K562 (cell line): Measurements from ENCODE around the gene MUC5B. TPM values are rescaled to one million over a fixed set of nuclear protein-coding genes. Genes with fewer than 3 reads are reported as not detected.
A peak's percentile ranks its signal among the peaks of the same experiment; 100 is the strongest.

Source experiments
- ATAC-seq: fragments of 200-7000 bp; cut with Tn5 transposase; 3 replicates; pipeline ENCODE4 v1.9.1; 2020; ENCODE audit warnings: moderate library complexity
- BruUV-seq: library from RNA; stranded (reverse); fragments of 400-500 nt; replicated peaks from 2 replicates; lab custom pipeline; 2021; lab: Mats Ljungman, UMichigan
- CTCF ChIA-PET: fragments of 300-600 bp; formaldehyde crosslinking; extraction: SDS; loops from one replicate; lab custom pipeline; 2021; ENCODE audit warnings: low intra/inter-chr PET ratio; lab: Yijun Ruan, JAX
- POLR2A ChIA-PET: fragments of 300-600, 350-650 bp; sonication (Branson Sonifier 250); formaldehyde crosslinking; extraction: SDS; loops from one replicate; lab custom pipeline; 2021; ENCODE audit warnings: antibody characterized with exemption, inconsistent platforms; lab: Yijun Ruan, JAX
- DNase-seq, 4 experiments: peaks; one replicate each; pipeline versions ENCODE4 v3.0.0 to v3.0.0-alpha.2; 2011 to 2018; ENCODE audit warnings: low spot score in 3 of 4, mixed read lengths in 3 of 4; ENCODE audit errors: extremely low read depth in 1 of 4
- FAIRE-seq: peaks from 2 replicates; lab custom pipeline; 2011; peaks lifted over from hg19 to GRCh38; lab: Jason Lieb, UNC
- H2AFZ ChIP-seq: 2 replicates; pipeline ENCODE4 v1.6.0; 2011; ENCODE audit warnings: low read depth, low read length, control low read depth, inconsistent platforms
- H3K27ac ChIP-seq: fragments of 200-600 bp; 3 replicates; pipeline ENCODE4 v1.8.0; 2011; ENCODE audit warnings: low read depth, mild to moderate bottlenecking, control low read depth, inconsistent platforms, low read length, moderate library complexity, mixed read lengths; ENCODE audit errors: extremely low read depth
- H3K27me3 ChIP-seq, 2 experiments: fragments of 300-600 bp in 1 of 2; 2 replicates in 1 of 2; 3 replicates in 1 of 2; pipeline versions ENCODE4 v1.6.0 to v1.8.0; 2011; ENCODE audit warnings: inconsistent platforms in 2 of 2, low read length in 2 of 2, mild to moderate bottlenecking in 1 of 2, mixed read lengths in 1 of 2, moderate library complexity in 1 of 2; ENCODE audit not compliant: control insufficient read depth in 2 of 2, insufficient read depth in 2 of 2
- H3K36me3 ChIP-seq: fragments of 300-600 bp; 3 replicates; pipeline ENCODE4 v1.8.0; 2011; ENCODE audit warnings: mild to moderate bottlenecking, low read length, inconsistent platforms; ENCODE audit not compliant: control insufficient read depth, insufficient read depth
- H3K4me1 ChIP-seq, 2 experiments: fragments of 200-600 bp in 1 of 2; replicated peaks in 1 of 2; 2 replicates in 1 of 2; 3 replicates in 1 of 2; pipeline versions ENCODE4 v1.5.1 to v1.8.0; 2011; ENCODE audit warnings: inconsistent platforms in 2 of 2, low read length in 2 of 2, mild to moderate bottlenecking in 1 of 2, mixed read lengths in 1 of 2, moderate library complexity in 1 of 2; ENCODE audit not compliant: control insufficient read depth in 2 of 2, insufficient read depth in 2 of 2
- H3K4me2 ChIP-seq: 2 replicates; pipeline ENCODE4 v1.6.1; 2011; ENCODE audit warnings: low read length, control low read depth, inconsistent platforms, mixed read lengths; ENCODE audit not compliant: insufficient read depth
- H3K4me3 ChIP-seq: fragments of 200-600 bp; sonication (generic), shearing (Covaris generic); 2 replicates; pipeline ENCODE4 v1.5.1; 2016; ENCODE audit warnings: control low read depth, inconsistent platforms
- H3K79me2 ChIP-seq: fragments of 200-600 bp; 3 replicates; pipeline ENCODE4 v1.8.0; 2011; ENCODE audit warnings: low read length, inconsistent platforms; ENCODE audit not compliant: control insufficient read depth, insufficient read depth
- H3K9ac ChIP-seq, 2 experiments: 2 replicates each; pipeline versions ENCODE4 v1.6.0 to v1.6.1; 2011; ENCODE audit warnings: low read depth in 2 of 2, low read length in 2 of 2, control low read depth in 1 of 2, inconsistent platforms in 1 of 2, mild to moderate bottlenecking in 1 of 2, mixed read lengths in 1 of 2; ENCODE audit not compliant: insufficient read depth in 1 of 2
- H3K9me1 ChIP-seq: one replicate; pipeline ENCODE4 v1.6.0; 2011; ENCODE audit warnings: inconsistent platforms, mild to moderate bottlenecking, low read length, moderate library complexity; ENCODE audit not compliant: control insufficient read depth, insufficient read depth
- H3K9me3 ChIP-seq: replicated peaks from 2 replicates; pipeline ENCODE4 v1.5.1; 2011; ENCODE audit warnings: low read depth, low read length, inconsistent platforms; ENCODE audit not compliant: control insufficient read depth, insufficient read depth
- H4K20me1 ChIP-seq: replicated peaks from 2 replicates; pipeline ENCODE4 v1.6.1; 2011; ENCODE audit warnings: low read length, inconsistent platforms, mixed read lengths; ENCODE audit not compliant: control insufficient read depth, insufficient read depth
- ETV5 ChIP-seq: sonication (generic); formaldehyde crosslinking; IDR thresholded peaks from 2 replicates; pipeline ENCODE4 v1.4.0; 2020; ENCODE audit warnings: low read depth, mild to moderate bottlenecking, missing genetic modification reagents
- ETV6 ChIP-seq, 3 experiments: fragments of 150-350 bp in 1 of 3; sonication (generic) in 1 of 3; formaldehyde crosslinking in 1 of 3; IDR thresholded peaks; 2 replicates each; pipeline versions ENCODE4 v1.6.1 to v1.8.0; 2014 to 2022; ENCODE audit warnings: borderline replicate concordance in 2 of 3, low read depth in 2 of 3, antibody characterized with exemption in 1 of 3, low read length in 1 of 3, mild to moderate bottlenecking in 1 of 3, missing genetic modification reagents in 1 of 3
- RBM25 ChIP-seq: fragments of 200-400 bp; formaldehyde crosslinking; IDR thresholded peaks from 2 replicates; pipeline ENCODE4 v1.6.1; 2018; ENCODE audit warnings: low read length, low read depth, moderate library complexity; ENCODE audit not compliant: severe bottlenecking
- SMARCC2 ChIP-seq: fragments of 450-650 bp; IDR thresholded peaks from 2 replicates; pipeline ENCODE4 v1.6.1; 2017; ENCODE audit warnings: antibody characterized with exemption, moderate library complexity, mild to moderate bottlenecking, low read depth
- ZNF174 ChIP-seq: fragments of 250-450 bp; sonication (Bioruptor Pico); IDR thresholded peaks from 2 replicates; pipeline ENCODE4 v1.4.0; 2020; ENCODE audit warnings: mild to moderate bottlenecking
- WGBS: fragments of 100-300 bp; shearing (Covaris generic); methylation state at CpG from one replicate; pipeline ENCODE4 v1.1.6; 2016; ENCODE audit warnings: low coverage, mixed read lengths; ENCODE audit not compliant: insufficient coverage; ENCODE audit errors: missing lambda C conversion rate; 5-methylcytosine and 5-hydroxymethylcytosine counted together
- in situ Hi-C: fragments of 300-500 bp; cut with MboI; formaldehyde crosslinking; loops from 4 replicates; pipeline ENCODE4 v1.15.0; 2018; ENCODE audit warnings: inconsistent platforms, mixed read lengths
- intact Hi-C: fragments of 100-400 bp; cut with micrococcal nuclease; formaldehyde crosslinking; loops from 2 replicates; pipeline ENCODE4 v1.14.2; 2022
- polyA plus RNA-seq, 8 experiments: library from polyadenylated mRNA; depleted of rRNA in 4 of 8; stranded (reverse) in 5 of 8; unstranded in 3 of 8; fragments of >200 nt; fragmentation: Nextera tagmentation in 2 of 8; fragmentation: Illumina TruSeq in 1 of 8; extraction: Ambion mirVana in 2 of 8; extraction: Trizol in 1 of 8; gene quantifications; 2 replicates each; pipeline versions ENCODE4 v1.2.1 to v1.2.3, GENCODE V29; 2011 to 2014; ENCODE audit warnings: inconsistent platforms in 1 of 8, missing spikeins in 1 of 8
- total RNA-seq, 7 experiments: library from RNA; depleted of rRNA in 6 of 7; stranded (reverse); fragments of >200 nt in 6 of 7; fragmentation: Illumina TruSeq in 2 of 7; extraction: Trizol in 2 of 7; gene quantifications; 2 replicates each; pipeline versions ENCODE4 v1.2.1 to v1.2.3, GENCODE V29; 2011 to 2021; ENCODE audit warnings: low replicate concordance in 1 of 7
- TF ChIP-seq, protein P1 (sequence below): fragments of 450-650 bp; IDR thresholded peaks from one replicate; pipeline ENCODE4 v1.6.1; 2018; ENCODE audit warnings: mild to moderate bottlenecking, moderate library complexity; ENCODE audit not compliant: partially characterized antibody
- TF ChIP-seq, protein P2 (sequence below): sonication (generic); formaldehyde crosslinking; IDR thresholded peaks from 2 replicates; pipeline ENCODE4 v1.8.0; 2023; ENCODE audit warnings: missing genetic modification reagents, mild to moderate bottlenecking, borderline replicate concordance
- TF ChIP-seq, protein P3 (sequence below): sonication (generic); formaldehyde crosslinking; IDR thresholded peaks from 2 replicates; pipeline ENCODE4 v1.5.0; 2020; ENCODE audit warnings: missing genetic modification reagents
- TF ChIP-seq, protein P4 (sequence below): fragments of 250-450 bp; sonication (Bioruptor Pico); IDR thresholded peaks from 2 replicates; pipeline ENCODE4 v1.4.0; 2020; ENCODE audit warnings: mild to moderate bottlenecking, moderate library complexity

The MUC5B gene
- total and polyA plus RNA-seq, 9 of the 15 experiments (the other 6 are each of a cell fraction or from before 2014, with no cell fraction given): 0.04 to 0.95 TPM; not detected in 7

DNA sequence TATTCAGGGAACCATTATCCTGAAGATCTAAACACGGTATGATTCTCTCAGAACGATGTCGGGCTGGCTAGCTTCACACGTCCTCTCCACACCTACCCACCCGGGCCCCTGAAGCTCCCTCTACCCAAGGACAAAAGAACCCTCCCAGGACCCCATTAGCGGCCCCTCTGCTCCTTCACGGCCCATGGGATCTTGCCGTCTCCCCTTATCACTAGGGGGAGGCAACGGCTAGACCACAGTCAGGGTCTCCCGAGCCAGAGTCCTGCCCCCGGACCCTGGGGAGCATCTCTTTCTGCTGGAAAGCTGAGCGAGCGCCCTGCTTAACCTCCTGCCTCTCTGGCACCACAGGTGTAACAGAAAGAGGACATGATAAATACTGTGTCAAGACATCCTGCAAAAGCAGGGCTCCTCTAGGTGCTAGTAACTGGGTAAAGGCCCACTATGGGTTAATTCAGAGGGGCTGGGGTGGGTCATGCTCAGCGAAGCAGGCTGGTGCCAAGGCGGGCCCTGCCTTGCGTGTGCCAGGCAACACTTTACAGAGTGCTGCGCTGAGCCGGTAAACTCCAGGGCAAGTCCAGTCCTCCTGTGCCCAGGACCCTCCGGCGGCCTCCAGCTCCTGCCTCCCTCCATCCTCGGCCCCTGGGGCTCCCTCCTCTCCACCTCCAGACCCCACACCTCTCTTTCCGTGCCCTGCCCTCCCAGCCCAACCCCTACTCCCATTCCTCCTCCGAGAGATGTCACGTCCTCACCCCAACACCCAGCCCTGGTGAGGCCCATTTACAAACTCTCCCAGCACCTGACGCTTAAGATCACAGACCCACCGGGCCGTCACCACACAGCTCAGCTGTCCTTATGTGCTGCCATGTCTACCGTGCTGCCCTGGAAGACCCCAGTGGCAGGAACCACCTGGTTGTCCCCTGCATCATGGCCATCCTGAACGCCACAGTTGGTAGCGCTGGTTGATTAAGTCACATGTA is 83.6 kb downstream of the MUC5B start:
- no TSS peak for BruUV-seq
- DNase-seq (no peak), ATAC-seq (no peak), FAIRE-seq (no peak)
- WGBS: 91% methylated on average over 28 of the region's 30 CpGs
- Histone ChIP-seq H4K20me1 (peaks cover 18% of the 10 kb centered on the region; the same call in 1 of the 2 replicates), H3K9me3 (peaks cover 8% of the 10 kb centered on the region; the same call in 1 of the 2 replicates), H2AFZ (no peak overlapping the region), H3K4me2 (no peak overlapping the region), H3K9ac (peak overlapping the region in 1 of 2 experiments; percentile 46; a peak in 1 of 4 replicates), H3K4me1 (peaks cover 15 to 65% of the 10 kb centered on the region in 2 experiments), H3K79me2 (peaks cover 43% of the 10 kb centered on the region), H3K36me3 (peaks cover 15% of the 10 kb centered on the region; the same call in 1 of the 3 replicates), H3K4me3 (no peak overlapping the region), H3K9me1 (peaks cover 12% of the 10 kb centered on the region), H3K27ac (no peak overlapping the region), H3K27me3 (no peaks in the 10 kb centered on the region)
- in situ Hi-C loops (no loop called here), intact Hi-C loops (no loop called here)
- POLR2A ChIA-PET: interaction anchor here (0.5 kb wide), 1 partner anchor 70 kb away, joined by 3 read pairs; no protein-coding TSS in a partner anchor
- CTCF ChIA-PET: no interaction called here
- TF ChIP-seq, protein P1, sequence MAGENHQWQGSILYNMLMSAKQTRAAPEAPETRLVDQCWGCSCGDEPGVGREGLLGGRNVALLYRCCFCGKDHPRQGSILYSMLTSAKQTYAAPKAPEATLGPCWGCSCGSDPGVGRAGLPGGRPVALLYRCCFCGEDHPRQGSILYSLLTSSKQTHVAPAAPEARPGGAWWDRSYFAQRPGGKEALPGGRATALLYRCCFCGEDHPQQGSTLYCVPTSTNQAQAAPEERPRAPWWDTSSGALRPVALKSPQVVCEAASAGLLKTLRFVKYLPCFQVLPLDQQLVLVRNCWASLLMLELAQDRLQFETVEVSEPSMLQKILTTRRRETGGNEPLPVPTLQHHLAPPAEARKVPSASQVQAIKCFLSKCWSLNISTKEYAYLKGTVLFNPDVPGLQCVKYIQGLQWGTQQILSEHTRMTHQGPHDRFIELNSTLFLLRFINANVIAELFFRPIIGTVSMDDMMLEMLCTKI: no peak
- TF ChIP-seq SMARCC2 (no peak), ZNF174 (CRISPR knock-in tag) (no peak), RBM25 (no peak), ETV5 (no peak), ETV6 (IDR thresholded peaks at IDR 0.05; ENCODE audit: borderline replicate concordance in 1 of 2, low read depth in 2 of 2, low read length in 1 of 2) (no peak), ETV6 (CRISPR knock-in tag; IDR thresholded peaks at IDR 0.05; ENCODE audit: borderline replicate concordance) (no peak)
- TF ChIP-seq, protein P2, sequence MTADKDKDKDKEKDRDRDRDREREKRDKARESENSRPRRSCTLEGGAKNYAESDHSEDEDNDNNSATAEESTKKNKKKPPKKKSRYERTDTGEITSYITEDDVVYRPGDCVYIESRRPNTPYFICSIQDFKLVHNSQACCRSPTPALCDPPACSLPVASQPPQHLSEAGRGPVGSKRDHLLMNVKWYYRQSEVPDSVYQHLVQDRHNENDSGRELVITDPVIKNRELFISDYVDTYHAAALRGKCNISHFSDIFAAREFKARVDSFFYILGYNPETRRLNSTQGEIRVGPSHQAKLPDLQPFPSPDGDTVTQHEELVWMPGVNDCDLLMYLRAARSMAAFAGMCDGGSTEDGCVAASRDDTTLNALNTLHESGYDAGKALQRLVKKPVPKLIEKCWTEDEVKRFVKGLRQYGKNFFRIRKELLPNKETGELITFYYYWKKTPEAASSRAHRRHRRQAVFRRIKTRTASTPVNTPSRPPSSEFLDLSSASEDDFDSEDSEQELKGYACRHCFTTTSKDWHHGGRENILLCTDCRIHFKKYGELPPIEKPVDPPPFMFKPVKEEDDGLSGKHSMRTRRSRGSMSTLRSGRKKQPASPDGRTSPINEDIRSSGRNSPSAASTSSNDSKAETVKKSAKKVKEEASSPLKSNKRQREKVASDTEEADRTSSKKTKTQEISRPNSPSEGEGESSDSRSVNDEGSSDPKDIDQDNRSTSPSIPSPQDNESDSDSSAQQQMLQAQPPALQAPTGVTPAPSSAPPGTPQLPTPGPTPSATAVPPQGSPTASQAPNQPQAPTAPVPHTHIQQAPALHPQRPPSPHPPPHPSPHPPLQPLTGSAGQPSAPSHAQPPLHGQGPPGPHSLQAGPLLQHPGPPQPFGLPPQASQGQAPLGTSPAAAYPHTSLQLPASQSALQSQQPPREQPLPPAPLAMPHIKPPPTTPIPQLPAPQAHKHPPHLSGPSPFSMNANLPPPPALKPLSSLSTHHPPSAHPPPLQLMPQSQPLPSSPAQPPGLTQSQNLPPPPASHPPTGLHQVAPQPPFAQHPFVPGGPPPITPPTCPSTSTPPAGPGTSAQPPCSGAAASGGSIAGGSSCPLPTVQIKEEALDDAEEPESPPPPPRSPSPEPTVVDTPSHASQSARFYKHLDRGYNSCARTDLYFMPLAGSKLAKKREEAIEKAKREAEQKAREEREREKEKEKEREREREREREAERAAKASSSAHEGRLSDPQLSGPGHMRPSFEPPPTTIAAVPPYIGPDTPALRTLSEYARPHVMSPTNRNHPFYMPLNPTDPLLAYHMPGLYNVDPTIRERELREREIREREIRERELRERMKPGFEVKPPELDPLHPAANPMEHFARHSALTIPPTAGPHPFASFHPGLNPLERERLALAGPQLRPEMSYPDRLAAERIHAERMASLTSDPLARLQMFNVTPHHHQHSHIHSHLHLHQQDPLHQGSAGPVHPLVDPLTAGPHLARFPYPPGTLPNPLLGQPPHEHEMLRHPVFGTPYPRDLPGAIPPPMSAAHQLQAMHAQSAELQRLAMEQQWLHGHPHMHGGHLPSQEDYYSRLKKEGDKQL (CRISPR knock-in tag): no peak
- TF ChIP-seq, protein P3, sequence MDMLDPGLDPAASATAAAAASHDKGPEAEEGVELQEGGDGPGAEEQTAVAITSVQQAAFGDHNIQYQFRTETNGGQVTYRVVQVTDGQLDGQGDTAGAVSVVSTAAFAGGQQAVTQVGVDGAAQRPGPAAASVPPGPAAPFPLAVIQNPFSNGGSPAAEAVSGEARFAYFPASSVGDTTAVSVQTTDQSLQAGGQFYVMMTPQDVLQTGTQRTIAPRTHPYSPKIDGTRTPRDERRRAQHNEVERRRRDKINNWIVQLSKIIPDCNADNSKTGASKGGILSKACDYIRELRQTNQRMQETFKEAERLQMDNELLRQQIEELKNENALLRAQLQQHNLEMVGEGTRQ (CRISPR knock-in tag): no peak
- TF ChIP-seq, protein P4, sequence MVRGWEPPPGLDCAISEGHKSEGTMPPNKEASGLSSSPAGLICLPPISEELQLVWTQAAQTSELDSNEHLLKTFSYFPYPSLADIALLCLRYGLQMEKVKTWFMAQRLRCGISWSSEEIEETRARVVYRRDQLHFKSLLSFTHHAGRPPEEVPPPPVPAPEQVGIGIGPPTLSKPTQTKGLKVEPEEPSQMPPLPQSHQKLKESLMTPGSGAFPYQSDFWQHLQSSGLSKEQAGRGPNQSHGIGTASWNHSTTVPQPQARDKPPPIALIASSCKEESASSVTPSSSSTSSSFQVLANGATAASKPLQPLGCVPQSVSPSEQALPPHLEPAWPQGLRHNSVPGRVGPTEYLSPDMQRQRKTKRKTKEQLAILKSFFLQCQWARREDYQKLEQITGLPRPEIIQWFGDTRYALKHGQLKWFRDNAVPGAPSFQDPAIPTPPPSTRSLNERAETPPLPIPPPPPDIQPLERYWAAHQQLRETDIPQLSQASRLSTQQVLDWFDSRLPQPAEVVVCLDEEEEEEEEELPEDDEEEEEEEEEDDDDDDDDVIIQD (CRISPR knock-in tag): no peak
